Activated T-helper 1 cell treated with anti-CD3 and anti-CD28 coated beads, Interleukin-12 subunit alpha, Interleukin-12 subunit beta, Interleukin-2, Interleukin-4 antibody, amounts not matched to agents 30 ng/mL and 10 ng/mL and 1 ng/mL, durations not matched to agents 14 hours and 24 hours and 36 hours (primary cell): ENCODE data around the gene MGST2. TPM values are rescaled to one million over a fixed set of nuclear protein-coding genes. Genes with fewer than 3 reads are reported as not detected.

Experiments used
- DNase-seq: peaks from one replicate; pipeline ENCODE4 v3.0.0; 2021; ENCODE audit warnings: low spot score
- H3K27ac Mint-ChIP-seq: one replicate; pipeline ENCODE4 v1.8.0; 2021; ENCODE audit warnings: mild to moderate bottlenecking, mixed read lengths
- H3K27me3 Mint-ChIP-seq: one replicate; pipeline ENCODE4 v1.8.0; 2022; ENCODE audit warnings: mild to moderate bottlenecking, moderate library complexity, mixed read lengths; ENCODE audit not compliant: insufficient read depth
- H3K36me3 Mint-ChIP-seq: one replicate; pipeline ENCODE4 v1.8.0; 2021; ENCODE audit warnings: low read depth, mixed read lengths
- H3K4me1 Mint-ChIP-seq: one replicate; pipeline ENCODE4 v1.8.0; 2021; ENCODE audit warnings: low read depth, mixed read lengths
- H3K4me3 Mint-ChIP-seq: one replicate; pipeline ENCODE4 v1.8.0; 2021; ENCODE audit warnings: mild to moderate bottlenecking, moderate library complexity, mixed read lengths
- H3K9me3 Mint-ChIP-seq: one replicate; pipeline ENCODE4 v1.8.0; 2021; ENCODE audit warnings: mixed read lengths
- intact Hi-C: fragments of 100-400 bp; cut with micrococcal nuclease; formaldehyde crosslinking; loops from one replicate; pipeline ENCODE4 v1.15.1; 2024
- total RNA-seq: library from RNA; stranded (reverse); gene quantifications from 2 replicates; pipeline ENCODE4 v1.2.3, GENCODE V29; 2022

MGST2 gene
- total RNA-seq, 1 donor from 2014 or later: 22.4 TPM

GRCh38 chr4:139745111-139745639, 79.6 kb downstream of the MGST2 start:
- Mint-ChIP-seq H3K9me3 (no peaks in the 10 kb centered on the region), H3K27me3 (peaks cover 3% of the 10 kb centered on the region), H3K36me3 (no peaks in the 10 kb centered on the region), H3K4me1 (no peaks in the 10 kb centered on the region), H3K27ac (no peak overlapping the region), H3K4me3 (no peak overlapping the region)
- DNase-seq: no peak
- intact Hi-C loops: no loop called here

GRCh38 chr4:139746431-139747171, 81.0 kb downstream of the MGST2 start:
- H3K27ac Mint-ChIP-seq: no peak overlapping the region
- no peaks in the 10 kb centered on the region for H3K36me3 Mint-ChIP-seq
- H3K27me3 Mint-ChIP-seq: no peaks in the 10 kb centered on the region
- no peak for DNase-seq
- H3K4me3 Mint-ChIP-seq: no peak overlapping the region
- intact Hi-C loops: no loop called here
- H3K9me3 Mint-ChIP-seq: no peaks in the 10 kb centered on the region
- H3K4me1 Mint-ChIP-seq: no peaks in the 10 kb centered on the region

- Mint-ChIP-seq H3K27ac (no peak overlapping the region), H3K36me3 (no peaks in the 10 kb centered on the region), H3K27me3 (peaks cover 3% of the 10 kb centered on the region), H3K9me3 (no peaks in the 10 kb centered on the region), H3K4me3 (no peak overlapping the region), H3K4me1 (no peaks in the 10 kb centered on the region)
- intact Hi-C loops: no loop called here
- DNase-seq: no peak
Measured at GRCh38 chr4:139749338-139749737, 83.7 kb downstream of the MGST2 start.

GRCh38 chr4:139749835-139750498, 84.3 kb downstream of the MGST2 start:
- Mint-ChIP-seq H3K27me3 (peaks cover 3% of the 10 kb centered on the region), H3K27ac (peak overlapping the region; percentile 12), H3K4me3 (no peak overlapping the region), H3K4me1 (no peaks in the 10 kb centered on the region), H3K36me3 (no peaks in the 10 kb centered on the region), H3K9me3 (no peaks in the 10 kb centered on the region)
- DNase-seq: no peak
- intact Hi-C loops: no loop called here

- peaks cover 12% of the 10 kb centered on the region for H3K27me3 Mint-ChIP-seq
- intact Hi-C loops: no loop called here
- H3K36me3 Mint-ChIP-seq: no peaks in the 10 kb centered on the region
- no peak for DNase-seq
- H3K4me1 Mint-ChIP-seq: no peaks in the 10 kb centered on the region
- H3K27ac Mint-ChIP-seq: no peak overlapping the region
- H3K4me3 Mint-ChIP-seq: no peak overlapping the region
- no peaks in the 10 kb centered on the region for H3K9me3 Mint-ChIP-seq
Measured at GRCh38 chr4:139753686-139754085, 88.1 kb downstream of the MGST2 start.

Other genes starting within 250 kb of the MGST2 start
- gene RAB33B, start 211.7 kb upstream of the MGST2 start, total RNA-seq: 4.8 and 5.2 TPM in 2 replicates
- gene SETD7, start 109.6 kb upstream of the MGST2 start, total RNA-seq: 17.4 and 18.7 TPM in 2 replicates